Measurements from ENCODE around the gene VPS37D.
A peak's percentile ranks its signal among the peaks of the same experiment; 100 is the strongest.
"Not testable (repeated sequence)": the region's sequence is repeated elsewhere in the genome, so short reads cannot be mapped to it uniquely, and the experiment has no call there.

Gene VPS37D

DNA sequence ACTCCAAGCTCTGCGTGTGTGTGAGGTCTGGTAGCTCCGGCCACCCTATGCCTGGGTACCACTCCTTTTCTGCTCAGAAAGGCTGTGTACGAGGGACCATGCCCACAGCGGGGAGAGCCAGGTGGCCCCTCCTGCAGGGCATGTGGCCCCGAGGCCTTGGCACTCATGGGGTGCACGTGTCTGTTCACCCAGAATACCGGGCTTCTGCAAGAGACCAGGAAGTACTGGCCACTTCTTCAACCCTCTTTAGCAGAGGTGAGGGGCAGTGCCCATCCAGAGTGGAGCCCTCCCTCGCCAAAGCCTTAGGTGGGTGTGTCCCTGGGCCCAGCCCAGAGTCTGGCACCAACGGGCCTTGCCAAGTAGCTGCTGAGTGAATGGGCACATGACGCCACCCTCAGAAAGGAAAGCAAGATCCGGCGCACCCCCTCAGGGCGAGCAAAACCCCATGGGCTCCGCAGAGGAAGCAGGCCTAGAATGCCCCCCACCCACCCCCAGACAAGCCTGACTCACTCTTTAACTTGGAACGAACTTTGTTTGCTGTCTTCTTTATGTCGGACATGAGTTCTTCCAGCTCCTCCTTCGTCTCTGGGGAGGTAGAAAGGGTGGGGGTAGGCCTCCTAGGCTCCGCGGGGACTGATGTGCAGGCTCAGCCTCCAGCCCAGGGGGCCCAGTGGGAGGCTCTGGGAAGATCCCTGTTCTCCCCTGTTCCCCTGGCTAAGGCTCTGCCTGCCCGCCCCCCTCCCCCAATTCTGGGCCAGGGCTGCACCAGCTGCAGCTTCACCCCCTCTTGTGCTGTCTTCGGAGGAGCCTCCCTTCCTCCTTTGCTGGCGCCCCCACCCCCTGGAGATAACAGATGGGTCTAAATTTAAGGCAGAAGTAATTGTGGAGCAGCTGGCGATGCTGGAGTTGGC is 37.3 kb downstream of the VPS37D start:
- DNase-seq = peak in 20 of 56 donors; percentile 10 to 67 (median 43)

DNA sequence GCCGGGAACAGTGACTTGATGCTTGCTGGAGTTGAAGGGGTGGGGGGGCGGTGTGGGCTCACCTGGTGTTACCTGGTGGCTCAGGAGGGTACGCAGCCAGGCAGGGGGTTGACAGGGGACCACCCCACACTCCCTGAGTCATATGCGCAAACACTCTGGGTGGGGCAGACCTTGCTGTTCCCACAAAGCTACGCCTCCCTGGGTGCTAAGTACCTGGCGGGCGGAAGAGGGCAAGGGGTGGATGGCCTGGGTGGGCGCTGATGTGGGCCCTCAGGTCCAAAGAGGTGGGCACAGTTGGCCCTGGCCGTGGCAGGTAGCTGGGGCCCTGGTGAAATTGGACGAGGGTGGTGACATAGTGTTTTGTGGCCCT is 37.9 kb downstream of the VPS37D start:
- DNase-seq = peak in 1 of 56 donors; percentile 22

DNA sequence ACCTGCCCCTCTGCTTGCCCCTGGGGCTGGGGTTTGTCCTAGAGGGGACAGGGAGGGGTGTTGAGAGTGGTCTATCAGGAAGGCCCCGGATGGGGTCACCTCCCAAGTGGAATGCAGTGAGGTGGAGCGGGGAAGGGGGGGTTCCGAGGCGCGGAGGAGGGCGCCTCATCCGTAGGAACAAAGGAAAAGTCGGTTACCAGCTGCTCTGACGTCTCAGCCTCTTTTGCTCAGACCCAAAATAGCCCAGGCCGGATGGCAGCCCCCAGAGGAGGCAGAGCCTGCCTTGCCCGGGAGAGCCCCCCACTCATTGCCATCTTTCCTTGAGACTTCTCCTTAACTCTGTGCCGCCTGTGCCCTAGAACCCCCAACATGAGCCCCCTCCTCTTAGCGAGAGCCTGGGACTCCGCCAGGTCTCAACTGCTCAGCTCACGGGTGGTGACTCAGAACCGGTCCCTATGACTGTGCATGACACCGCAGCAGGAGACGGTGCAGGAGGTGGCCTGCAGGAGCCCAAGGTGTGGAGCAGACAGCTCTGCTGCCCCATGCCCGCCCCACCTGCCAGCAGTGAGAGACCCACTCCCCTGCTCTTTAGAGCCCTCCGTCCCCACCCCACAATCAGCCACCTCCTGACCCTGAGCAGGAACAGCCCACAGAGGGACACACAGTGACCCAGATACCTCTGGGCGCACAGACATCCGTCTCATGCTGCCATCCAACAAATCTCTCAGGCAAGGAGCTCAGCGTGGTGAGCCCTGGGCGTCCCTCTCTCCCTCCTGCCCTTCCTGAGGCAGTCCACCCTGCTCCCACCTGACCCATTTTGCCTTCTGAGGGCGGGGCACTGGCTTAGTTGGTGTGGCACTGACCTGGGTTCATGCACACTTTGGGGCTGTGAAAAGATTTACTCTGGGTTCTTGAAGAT is 38.8 kb downstream of the VPS37D start:
- DNase-seq = peak in 2 of 56 donors; percentile 10 to 43

DNA sequence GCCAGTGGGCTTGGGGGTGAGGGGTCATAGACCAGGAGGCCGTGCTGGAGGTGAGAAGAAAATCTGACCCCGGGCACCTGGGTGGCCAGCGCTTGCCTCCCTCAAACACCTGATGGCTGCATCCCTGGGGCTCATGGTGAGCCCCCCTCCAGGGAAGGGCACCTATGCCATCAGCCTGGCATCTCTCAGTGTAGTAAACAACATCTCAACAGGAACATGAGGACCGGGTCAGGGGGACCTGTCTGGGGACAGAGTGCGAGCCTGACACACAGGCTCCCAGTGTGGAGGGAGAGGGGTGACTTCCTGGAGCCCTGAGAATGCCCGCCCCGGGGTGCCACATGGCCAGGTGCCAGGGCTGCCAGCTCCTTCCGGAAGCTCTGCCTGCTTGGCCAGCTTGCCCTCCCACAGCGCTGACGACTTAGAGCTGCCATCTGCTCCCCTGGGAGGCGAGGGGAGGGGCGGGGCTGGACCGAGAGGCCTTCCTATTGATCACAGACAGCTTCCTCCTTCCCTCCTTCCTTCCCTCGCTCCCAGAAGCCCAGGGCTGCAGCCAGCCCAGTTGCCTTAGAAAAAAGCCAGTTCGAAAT is 39.5 kb downstream of the VPS37D start:
- peak in 35 of 56 donors; percentile 15 to 73 (median 36) for DNase-seq

DNA sequence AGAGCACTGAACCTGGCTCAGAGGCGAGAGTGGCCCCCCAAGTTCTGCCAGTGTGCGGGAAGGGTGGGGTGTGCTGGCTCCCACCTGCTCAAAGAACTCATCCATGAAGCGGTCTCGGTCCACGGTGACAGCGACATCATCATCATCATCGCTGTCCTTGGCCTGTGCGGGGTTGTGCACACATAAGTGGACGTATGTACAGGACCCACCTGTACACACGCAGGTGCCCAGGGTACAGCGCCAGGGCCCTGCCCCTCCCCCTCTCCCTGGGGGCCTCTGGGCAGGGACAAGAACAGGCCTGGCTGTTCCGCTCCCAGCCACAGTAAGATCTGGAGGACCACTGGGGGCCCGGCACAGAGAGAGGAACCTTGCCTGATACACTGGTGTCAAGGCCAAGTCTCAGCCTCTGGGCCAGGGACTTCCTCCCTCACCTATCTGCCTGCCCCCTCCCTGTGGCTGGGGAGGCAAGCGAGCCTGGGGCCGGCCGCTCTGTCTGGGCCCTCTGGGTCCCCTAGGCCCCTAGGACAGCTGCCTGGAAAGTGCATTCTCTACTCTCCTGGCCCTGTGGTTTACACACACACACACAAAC is 41.4 kb downstream of the VPS37D start:
- no peak for DNase-seq

DNA sequence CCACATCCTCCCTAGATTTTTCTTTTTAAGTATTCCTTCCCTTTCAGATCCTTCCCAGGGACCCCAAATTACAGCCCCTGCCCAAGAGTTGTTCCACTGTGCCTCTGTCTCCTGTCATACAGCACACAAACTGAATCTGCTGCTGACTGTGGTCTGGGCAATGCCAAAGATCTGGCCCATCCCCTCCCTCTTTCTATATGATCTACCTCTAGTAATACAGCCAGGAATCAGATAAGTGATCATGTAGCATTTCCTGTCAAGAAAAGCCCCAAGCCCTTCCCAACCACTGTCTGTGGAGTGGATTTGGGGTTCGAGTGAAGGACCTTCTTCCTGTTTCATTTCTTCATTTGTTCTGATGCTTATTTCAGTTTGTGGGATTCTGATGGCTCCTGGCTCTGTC is 45.1 kb downstream of the VPS37D start:
- DNase-seq = no peak

DNA sequence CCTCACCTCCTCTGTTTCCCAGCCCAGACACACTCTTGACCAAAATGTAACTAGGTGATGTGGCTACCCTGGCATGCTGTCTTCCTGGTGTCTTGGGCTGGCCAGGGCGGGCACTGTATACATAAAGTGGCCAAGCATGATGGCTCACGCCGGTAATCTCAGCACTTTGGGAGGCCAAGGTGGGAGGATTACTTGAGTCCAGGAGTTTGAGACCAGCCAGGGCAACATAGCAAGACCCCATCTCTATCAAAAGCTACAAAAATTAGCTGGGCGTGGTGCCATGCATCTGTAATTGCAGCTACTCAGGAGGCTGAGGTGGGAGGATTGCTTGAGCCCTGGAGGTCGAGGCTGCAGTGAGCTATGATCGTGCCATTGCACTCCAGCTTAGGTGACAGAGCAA is 45.7 kb downstream of the VPS37D start:
- not testable (repeated sequence) for DNase-seq

DNA sequence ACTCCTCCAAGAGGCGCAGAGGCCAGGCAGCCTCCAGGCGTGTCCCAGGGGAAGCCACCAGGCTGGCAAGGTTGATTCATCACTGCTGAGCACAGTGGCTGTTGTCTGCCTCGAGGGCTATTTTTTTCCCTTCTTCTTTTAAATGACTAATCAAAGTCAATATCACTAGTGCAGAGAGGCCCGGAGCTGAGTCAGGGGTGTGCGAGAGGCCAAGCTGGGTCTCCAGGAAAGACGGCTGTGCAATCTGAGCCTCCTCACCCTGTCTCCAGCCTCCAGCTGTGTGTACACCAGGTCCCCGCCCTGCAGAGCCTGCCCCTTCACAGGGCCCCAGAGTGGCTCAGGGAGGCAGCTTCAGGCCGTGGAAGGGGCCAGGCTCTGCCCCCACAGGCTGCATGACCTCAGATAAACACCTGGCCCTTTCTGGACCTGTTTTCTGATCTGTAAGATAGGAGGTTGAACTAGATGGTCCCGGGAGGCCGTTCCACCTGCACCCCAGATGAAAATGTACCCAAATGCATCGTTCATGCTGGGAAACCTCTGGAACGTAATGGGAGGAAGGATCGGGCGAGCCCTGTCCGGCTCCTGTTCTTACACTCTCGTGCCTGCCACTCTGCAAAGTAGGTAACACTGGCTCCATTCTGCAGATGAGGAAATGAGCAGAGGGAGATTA is 48.2 kb downstream of the VPS37D start:
- no peak for DNase-seq

DNA sequence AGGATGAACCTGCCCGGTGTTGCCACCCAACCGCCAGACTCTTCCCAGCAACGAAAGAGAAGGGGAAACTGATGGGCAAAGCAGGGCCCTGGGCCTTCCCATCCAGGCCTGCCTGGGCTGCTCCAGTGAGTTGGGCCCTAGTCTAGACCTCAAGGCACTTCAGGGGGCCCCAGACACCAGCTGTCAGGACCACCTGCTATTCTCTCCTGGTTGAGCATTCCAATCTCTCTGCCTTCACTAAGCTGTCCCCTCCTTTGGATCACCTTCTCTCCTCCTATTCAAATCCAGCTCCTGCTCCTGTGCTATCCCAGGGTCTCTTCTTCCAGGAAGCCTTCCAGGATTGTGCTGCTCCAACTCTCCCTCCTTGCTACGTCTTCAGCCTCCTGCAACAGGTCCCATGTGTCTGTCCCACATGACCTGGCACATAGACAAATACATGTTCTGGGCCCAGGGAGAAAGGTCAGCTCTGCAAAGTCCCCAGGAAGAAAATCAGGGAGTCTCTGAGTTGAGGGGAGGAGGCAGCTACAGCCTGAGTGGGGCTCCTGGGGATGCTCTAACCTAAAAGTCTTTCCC is 48.8 kb downstream of the VPS37D start:
- no peak for DNase-seq

DNA sequence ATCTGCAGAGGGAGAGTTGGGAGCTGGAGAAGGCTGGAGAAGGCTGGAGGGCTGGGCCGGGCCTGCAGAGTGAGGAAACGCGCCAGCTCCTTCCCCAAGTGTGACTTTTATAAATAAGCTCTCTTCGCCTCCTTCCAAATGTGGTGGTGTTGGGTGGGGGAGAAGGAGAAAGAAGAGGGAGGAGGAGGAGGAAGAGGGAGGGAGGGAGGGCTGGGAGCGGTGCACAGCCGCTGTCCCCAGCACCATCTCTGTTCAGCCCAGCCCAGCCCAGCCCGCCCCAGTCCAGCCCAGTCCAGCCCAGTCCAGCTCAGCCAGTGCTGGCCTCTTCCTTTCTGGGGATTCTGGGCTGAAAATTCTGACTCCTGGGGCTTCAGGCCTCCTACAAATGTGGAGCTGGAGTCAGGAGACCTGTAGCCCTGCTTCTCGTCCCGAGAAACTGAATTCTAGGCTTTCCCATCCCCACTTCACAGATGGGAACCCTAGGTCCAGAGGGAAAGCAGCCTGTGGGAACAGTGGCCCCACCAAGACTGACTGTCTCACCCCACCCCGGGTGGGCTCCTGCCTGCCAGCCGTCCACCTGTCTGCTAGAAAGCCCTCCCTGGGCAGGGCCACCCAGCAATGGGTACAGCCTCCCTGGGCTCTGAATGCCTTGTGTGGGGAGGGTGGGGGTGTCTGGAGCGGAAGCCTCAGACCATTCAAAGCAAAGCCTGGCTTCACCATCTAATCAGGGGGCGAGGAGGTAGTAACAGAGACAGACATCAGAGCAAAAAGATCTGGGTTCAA is 49.6 kb downstream of the VPS37D start:
- peak in 7 of 56 donors; percentile 12 to 36 (median 23) for DNase-seq

DNA sequence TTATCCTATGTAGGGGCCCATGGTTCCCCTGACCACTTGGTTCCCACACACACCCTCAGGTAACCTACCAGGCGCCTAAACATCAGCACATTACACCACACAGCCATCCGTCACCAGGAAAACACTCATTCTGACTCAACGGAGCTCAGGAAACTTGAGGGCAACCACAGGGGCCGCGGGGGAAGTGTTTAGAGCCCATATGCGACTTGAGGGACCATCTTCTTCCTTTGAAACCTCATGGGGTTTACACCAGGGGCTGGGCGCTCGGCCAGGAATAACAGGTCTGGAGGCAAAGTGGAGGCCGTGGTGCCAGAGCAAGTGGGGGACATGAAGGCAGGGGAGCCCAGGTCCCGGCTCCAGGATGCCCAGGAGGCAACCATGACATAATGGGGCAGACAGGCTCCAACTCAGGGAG is 50.4 kb downstream of the VPS37D start:
- no peak for DNase-seq

DNA sequence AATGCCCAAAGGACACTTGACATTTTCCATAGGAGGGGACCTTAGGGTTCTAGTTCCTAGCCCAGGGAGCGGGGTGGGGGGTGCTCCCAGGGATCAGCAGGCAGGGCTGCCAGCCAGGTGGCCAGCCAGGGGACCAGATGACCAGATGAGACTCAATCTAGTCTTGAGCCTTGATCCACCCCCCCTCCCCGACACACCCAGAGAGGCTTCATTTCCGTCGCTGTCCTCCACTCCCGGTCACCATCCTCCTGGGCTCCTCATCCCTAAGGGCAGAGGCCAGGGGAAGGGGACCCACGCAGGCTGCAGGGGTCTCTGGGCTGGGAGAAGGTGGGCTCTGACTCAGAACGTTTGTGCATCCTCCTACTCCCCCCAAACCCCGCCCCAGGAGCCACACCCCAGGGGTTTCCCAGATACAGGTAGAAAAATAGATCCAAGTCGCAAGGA is 50.8 kb downstream of the VPS37D start:
- DNase-seq = no peak

DNA sequence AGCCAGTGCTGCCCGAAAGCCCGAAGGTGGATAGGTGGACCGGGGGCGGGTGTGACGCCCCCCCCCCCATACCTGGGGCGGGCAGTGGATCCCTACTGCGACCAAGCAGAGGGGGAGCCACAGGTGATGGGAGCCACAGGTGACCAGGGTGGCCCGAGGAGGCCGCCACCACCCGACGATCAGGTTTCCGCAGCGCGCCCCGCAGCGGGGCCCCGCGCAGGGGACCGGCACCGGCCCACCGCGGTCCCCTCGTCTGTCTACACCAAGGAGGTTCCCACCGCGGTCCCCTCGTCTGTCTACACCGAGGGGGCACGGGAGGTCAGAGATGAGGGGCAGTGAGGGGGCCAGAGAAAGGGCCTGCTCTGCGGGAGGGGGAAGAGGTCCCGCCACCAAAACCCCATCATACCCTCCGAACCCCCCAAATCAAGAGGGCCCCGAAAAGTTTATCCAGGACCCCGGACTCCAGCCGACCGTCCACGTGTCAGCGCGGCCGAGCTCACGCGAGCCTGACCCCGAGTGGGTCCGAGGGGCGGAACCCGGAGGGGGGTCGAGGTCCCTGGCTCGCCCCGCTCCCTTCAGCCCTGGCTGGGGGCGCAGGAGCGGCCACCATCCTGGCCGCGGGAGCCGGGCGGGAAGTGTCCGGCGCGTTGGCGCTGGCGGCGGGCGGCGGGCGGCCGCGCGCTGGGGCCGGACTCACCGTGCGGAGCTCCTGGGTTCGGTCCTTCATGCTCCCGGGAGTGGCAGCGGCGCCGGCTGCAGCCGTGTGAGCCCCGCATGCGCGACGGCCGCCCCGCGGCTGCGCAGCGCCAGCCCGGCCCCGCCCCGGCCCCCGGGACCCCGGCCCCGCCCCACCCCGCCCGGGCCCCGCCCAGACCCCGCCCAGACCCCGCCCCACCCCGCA is 51.5 kb downstream of the VPS37D start, which contains the start of gene STX1A:
Gene STX1A, minus strand, starts transcription at position 765 of the 901 bp plus-strand sequence. Its CDS starts 38 bp downstream, at position 727.
- peak in 43 of 56 donors; percentile 18 to 83 (median 53) for DNase-seq

DNA sequence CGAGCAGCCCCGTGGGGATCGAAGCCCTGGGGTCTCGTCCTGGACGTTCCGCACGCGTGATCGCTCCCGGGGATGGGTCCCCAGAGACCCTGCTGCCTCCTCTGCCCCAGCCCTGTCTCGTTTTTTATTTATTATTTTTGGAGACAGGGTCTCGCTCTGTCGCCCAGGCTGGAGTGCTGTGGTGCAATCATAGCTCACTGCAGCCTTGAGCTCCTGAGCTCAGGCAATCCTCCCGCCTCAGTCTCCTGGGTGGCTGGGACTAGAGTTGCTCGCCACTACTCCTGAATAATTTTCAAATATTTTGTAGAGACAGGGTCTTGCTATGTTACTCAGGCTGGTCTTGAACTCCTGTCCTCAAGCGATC is 52.2 kb downstream of the VPS37D start:
- DNase-seq = no peak

DNA sequence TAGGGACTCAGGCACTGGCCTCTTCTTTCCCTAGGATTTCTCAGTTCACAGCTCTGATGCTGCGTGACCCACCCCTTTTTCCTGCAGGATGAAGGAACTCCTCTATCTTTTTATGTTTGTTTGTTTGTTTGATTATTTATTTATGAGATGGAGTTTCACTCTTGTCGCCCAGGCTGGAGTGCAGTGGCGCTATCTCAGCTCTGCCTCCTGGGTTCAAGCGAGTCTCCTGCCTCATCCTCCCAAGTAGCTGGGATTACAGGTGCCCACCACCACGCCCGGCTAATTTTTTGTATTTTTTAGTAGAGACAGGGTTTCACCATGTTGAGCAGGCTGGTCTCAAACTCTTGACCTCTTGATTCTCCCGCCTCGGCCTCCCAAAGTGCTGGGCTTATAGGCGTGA is 52.8 kb downstream of the VPS37D start:
- DNase-seq = not testable (repeated sequence)

DNA sequence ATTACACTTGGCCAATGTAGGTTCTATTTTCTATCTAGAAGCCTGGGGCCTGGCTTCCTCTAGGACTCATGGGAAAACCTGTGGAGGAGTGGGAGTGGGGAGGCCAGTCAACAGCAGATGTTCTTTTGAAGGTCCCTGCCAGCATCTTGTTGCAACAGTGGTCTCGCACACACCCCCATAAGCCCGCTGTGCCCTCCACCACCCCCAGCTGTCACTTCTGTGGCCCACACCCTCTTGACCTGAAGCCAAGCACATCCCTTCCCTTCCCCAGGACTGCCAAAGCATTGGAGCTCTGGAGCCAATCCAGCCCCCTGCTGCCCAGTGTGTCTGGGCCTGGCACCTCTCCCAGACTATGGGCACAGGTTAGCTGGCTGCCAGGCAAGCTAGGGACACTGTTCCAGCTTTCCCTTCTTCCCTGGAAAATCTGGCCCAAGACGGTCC is 53.8 kb downstream of the VPS37D start:
- DNase-seq = peak in 43 of 56 donors; percentile 17 to 83 (median 50)

Data from amygdala (tissue), 56 donors.